ENCODE measurements around the gene CUEDC1. TPM values are rescaled to one million over a fixed set of nuclear protein-coding genes. Genes with fewer than 3 reads are reported as not detected.
"Not testable (repeated sequence)": the region's sequence is repeated elsewhere in the genome, so short reads cannot be mapped to it uniquely, and the experiment has no call there.

CUEDC1 gene
- total RNA-seq, 6 experiments from 2014 or later, result 34.0 to 41.0 (median 34.9) TPM

- H3K9me3 Mint-ChIP-seq, result no peaks in the 10 kb centered on the region
- TF ChIP-seq CTCF (IDR thresholded peaks at IDR 0.05), result no peak
- H3K4me1 Mint-ChIP-seq (ENCODE audit: low read depth), result peaks cover 11% of the 10 kb centered on the region; the same call in 1 of the 2 replicates
- H3K27me3 Mint-ChIP-seq (ENCODE audit: insufficient read depth), result peaks cover 10% of the 10 kb centered on the region
- no peak overlapping the region for H3K4me3 Mint-ChIP-seq
- no peak overlapping the region for H3K27ac Mint-ChIP-seq
- no peaks in the 10 kb centered on the region for H3K36me3 Mint-ChIP-seq (ENCODE audit: low read depth)
- DNase-seq, result no peak
These were observed 4.7 kb upstream of the CUEDC1 start for GRCh38 chr17:57959929-57960328.

GRCh38 chr17:57958391-57958790 is 3.2 kb upstream of the CUEDC1 start:
- peaks cover 22% of the 10 kb centered on the region for H3K4me1 Mint-ChIP-seq (ENCODE audit: low read depth)
- H3K27ac Mint-ChIP-seq; DNase-seq; H3K27me3 Mint-ChIP-seq (ENCODE audit: insufficient read depth); H3K9me3 Mint-ChIP-seq; H3K4me3 Mint-ChIP-seq; H3K36me3 Mint-ChIP-seq (ENCODE audit: low read depth): not testable (repeated sequence)

- no peak for TF ChIP-seq CTCF (IDR thresholded peaks at IDR 0.05)
- peaks cover 8% of the 10 kb centered on the region for H3K27me3 Mint-ChIP-seq (ENCODE audit: insufficient read depth)
- H3K4me3 Mint-ChIP-seq, result no peak overlapping the region
- H3K4me1 Mint-ChIP-seq (ENCODE audit: low read depth), result peaks cover 27% of the 10 kb centered on the region
- no peak overlapping the region for H3K27ac Mint-ChIP-seq
- H3K36me3 Mint-ChIP-seq (ENCODE audit: low read depth), result no peaks in the 10 kb centered on the region
- H3K9me3 Mint-ChIP-seq, result no peaks in the 10 kb centered on the region
- no peak for DNase-seq
These were observed 2.7 kb upstream of the CUEDC1 start for GRCh38 chr17:57957886-57958285.

GRCh38 chr17:57957120-57957850 is 2.1 kb upstream of the CUEDC1 start:
- Mint-ChIP-seq H3K9me3 (no peaks in the 10 kb centered on the region), H3K4me1 (ENCODE audit: low read depth) (peaks cover 33% of the 10 kb centered on the region), H3K27me3 (ENCODE audit: insufficient read depth) (peaks cover 8% of the 10 kb centered on the region), H3K27ac (no peak overlapping the region), H3K36me3 (ENCODE audit: low read depth) (no peaks in the 10 kb centered on the region), H3K4me3 (no peak overlapping the region)
- TF ChIP-seq CTCF (IDR thresholded peaks at IDR 0.05), result no peak
- DNase-seq, result no peak

- H3K36me3 Mint-ChIP-seq (ENCODE audit: low read depth), result no peaks in the 10 kb centered on the region
- H3K27me3 Mint-ChIP-seq (ENCODE audit: insufficient read depth), result peaks cover 8% of the 10 kb centered on the region
- peak overlapping the region; percentile 79 for H3K4me3 Mint-ChIP-seq
- no peak for DNase-seq
- no peak for TF ChIP-seq CTCF (IDR thresholded peaks at IDR 0.05)
- H3K27ac Mint-ChIP-seq, result no peak overlapping the region
- no peaks in the 10 kb centered on the region for H3K9me3 Mint-ChIP-seq
- peaks cover 41% of the 10 kb centered on the region for H3K4me1 Mint-ChIP-seq (ENCODE audit: low read depth)
These were observed 1.3 kb upstream of the CUEDC1 start for GRCh38 chr17:57956291-57957119.
